Suprapubic skin (tissue), 3 donors: ENCODE results near the gene FGF2.

Experiments used
- CTCF ChIP-seq, 2 donors: fragments of 200-600 bp in 1 of 2; fragments of 450-650 bp in 1 of 2; sonication (generic) in 1 of 2; IDR thresholded peaks; one replicate each; pipeline ENCODE4 v1.5.1; 2016 to 2019; ENCODE audit warnings: antibody characterized with exemption in 2 of 2, mild to moderate bottlenecking in 1 of 2, moderate library complexity in 1 of 2
- EP300 ChIP-seq: sonication (generic); formaldehyde crosslinking; IDR thresholded peaks from one replicate; pipeline ENCODE4 v1.6.1; 2017; ENCODE audit warnings: antibody characterized with exemption
- POLR2A ChIP-seq, 2 donors: fragments of 450-650 bp; IDR thresholded peaks; one replicate each; pipeline ENCODE4 v1.6.1; 2017; ENCODE audit warnings: antibody characterized with exemption in 2 of 2, mild to moderate bottlenecking in 2 of 2, moderate library complexity in 2 of 2

- TF ChIP-seq CTCF (IDR thresholded peaks at IDR 0.05) = no peak
- TF ChIP-seq POLR2A (IDR thresholded peaks at IDR 0.05) = no peak
- no peak for TF ChIP-seq EP300
Observed at GRCh38 chr4:122873146-122873545, 46.5 kb downstream of the FGF2 start.
